Neural cell (in vitro differentiated cells): ENCODE data around the gene SYK. TPM values are rescaled to one million over a fixed set of nuclear protein-coding genes. Genes with fewer than 3 reads are reported as not detected.

Experiments
- H2AFZ ChIP-seq: fragments of 200-600, 300-800 bp; sonication (generic), shearing (Covaris generic); 2 replicates; pipeline ENCODE4 v1.6.0; 2014; ENCODE audit warnings: low read depth, mild to moderate bottlenecking, antibody characterized with exemption, low read length, moderate library complexity
- H3F3A ChIP-seq: fragments of 200-600 bp; shearing (Covaris generic); 2 replicates; pipeline ENCODE4 v1.6.1; 2016; ENCODE audit warnings: mild to moderate bottlenecking, moderate library complexity, mixed read lengths, antibody characterized with exemption, low read length; ENCODE audit not compliant: insufficient read depth, poor library complexity, severe bottlenecking
- H3K27ac ChIP-seq: fragments of 200-600, 300-800 bp; sonication (generic), shearing (Covaris generic); 2 replicates; pipeline ENCODE4 v1.5.1; 2014; ENCODE audit warnings: mild to moderate bottlenecking, low read length, moderate library complexity
- H3K27me3 ChIP-seq: fragments of 300-800, 200-600 bp; sonication (generic), shearing (Covaris generic); 2 replicates; pipeline ENCODE4 v1.6.0; 2014; ENCODE audit warnings: mild to moderate bottlenecking, low read depth, low read length, moderate library complexity; ENCODE audit not compliant: insufficient read depth
- H3K36me3 ChIP-seq: fragments of 300-800, 200-600 bp; sonication (generic), shearing (Covaris generic); 2 replicates; pipeline ENCODE4 v1.5.1; 2014; ENCODE audit warnings: mild to moderate bottlenecking, antibody characterized with exemption, low read length, moderate library complexity; ENCODE audit not compliant: insufficient read depth
- H3K4me2 ChIP-seq: fragments of 300-800, 200-600 bp; sonication (generic), shearing (Covaris generic); 2 replicates; pipeline ENCODE4 v1.6.0; 2014; ENCODE audit warnings: mild to moderate bottlenecking, low read length
- H3K4me3 ChIP-seq: fragments of 300-800, 200-600 bp; sonication (generic), shearing (Covaris generic); 2 replicates; pipeline ENCODE4 v1.5.1; 2014; ENCODE audit warnings: mild to moderate bottlenecking, low read length, moderate library complexity
- H3K79me2 ChIP-seq: fragments of 200-600 bp; shearing (Covaris generic); replicated peaks from 2 replicates; pipeline ENCODE4 v1.6.0; 2014; ENCODE audit warnings: mild to moderate bottlenecking, low read length, moderate library complexity; ENCODE audit not compliant: insufficient read depth
- H3K9ac ChIP-seq: fragments of 300-800, 200-600 bp; sonication (generic), shearing (Covaris generic); 2 replicates; pipeline ENCODE4 v1.6.1; 2016; ENCODE audit warnings: mild to moderate bottlenecking, low read length, mixed read lengths
- H3K9me2 ChIP-seq: fragments of 200-600 bp; shearing (Covaris generic); 2 replicates; pipeline ENCODE4 v1.6.1; 2016; ENCODE audit warnings: mild to moderate bottlenecking, low read length, mixed read lengths; ENCODE audit not compliant: insufficient read depth
- H3K9me3 ChIP-seq: fragments of 200-600, 300-800 bp; sonication (generic), shearing (Covaris generic); 2 replicates; pipeline ENCODE4 v1.6.1; 2016; ENCODE audit warnings: mild to moderate bottlenecking, mixed run types, low read length, moderate library complexity, mixed read lengths
- H4K20me1 ChIP-seq: fragments of 200-600 bp; shearing (Covaris generic); 2 replicates; pipeline ENCODE4 v1.6.1; 2016; ENCODE audit warnings: mild to moderate bottlenecking, mixed run types; ENCODE audit not compliant: insufficient read depth
- CTCF ChIP-seq: fragments of 450-650 bp; IDR thresholded peaks from 2 replicates; pipeline ENCODE4 v1.5.1; 2014; ENCODE audit warnings: antibody characterized with exemption, mild to moderate bottlenecking, moderate library complexity; ENCODE audit not compliant: poor library complexity, severe bottlenecking
- EP300 ChIP-seq: fragments of 450-650 bp; conservative IDR thresholded peaks from 2 replicates; pipeline ENCODE4 v1.6.1; 2014; ENCODE audit warnings: antibody characterized with exemption, mild to moderate bottlenecking, moderate library complexity; ENCODE audit not compliant: poor library complexity, severe bottlenecking
- EZH2 ChIP-seq: fragments of 200-600, 300-800 bp; shearing (Covaris generic), sonication (generic); IDR thresholded peaks from 2 replicates; pipeline ENCODE4 v1.6.1; 2014; ENCODE audit warnings: antibody characterized with exemption, low read length, borderline replicate concordance, mild to moderate bottlenecking; ENCODE audit not compliant: insufficient read depth, poor library complexity, severe bottlenecking
- MXI1 ChIP-seq: fragments of 450-650 bp; conservative IDR thresholded peaks from 2 replicates; pipeline ENCODE4 v1.6.1; 2014; ENCODE audit warnings: antibody characterized with exemption, mild to moderate bottlenecking; ENCODE audit not compliant: poor library complexity, severe bottlenecking
- POLR2AphosphoS5 ChIP-seq: IDR thresholded peaks from 2 replicates; pipeline ENCODE4 v1.6.1; 2012
- RAD21 ChIP-seq: fragments of 450-650 bp; conservative IDR thresholded peaks from 2 replicates; pipeline ENCODE4 v1.6.1; 2014; ENCODE audit warnings: antibody characterized with exemption, mild to moderate bottlenecking, moderate library complexity
- REST ChIP-seq: IDR thresholded peaks from 2 replicates; pipeline ENCODE4 v1.6.1; 2012; ENCODE audit warnings: borderline replicate concordance
- SMC3 ChIP-seq: fragments of 450-650 bp; conservative IDR thresholded peaks from 2 replicates; pipeline ENCODE4 v1.6.1; 2014; ENCODE audit warnings: antibody characterized with exemption, mild to moderate bottlenecking, moderate library complexity; ENCODE audit not compliant: poor library complexity
- TAF1 ChIP-seq: IDR thresholded peaks from 2 replicates; pipeline ENCODE4 v1.6.1; 2012; ENCODE audit warnings: low read depth
- polyA plus RNA-seq: library from polyadenylated mRNA; depleted of rRNA; stranded (reverse); fragments of >200 nt; gene quantifications from 2 replicates; pipeline ENCODE4 v1.2.3, GENCODE V29; 2014

SYK gene
- polyA plus RNA-seq, 1 donor from 2014 or later = not detected

- no peak overlapping the region for H3K27ac ChIP-seq
- H3K36me3 ChIP-seq = no peaks in the 10 kb centered on the region
- H2AFZ ChIP-seq = no peak overlapping the region
- H3K4me2 ChIP-seq = no peak overlapping the region
- no peaks in the 10 kb centered on the region for H3F3A ChIP-seq
- no peak for TF ChIP-seq EZH2
- TF ChIP-seq EP300 = no peak
- TF ChIP-seq REST = no peak
- no peak for TF ChIP-seq RAD21
- TF ChIP-seq CTCF = no peak
- no peaks in the 10 kb centered on the region for H3K27me3 ChIP-seq
- H3K4me3 ChIP-seq = no peak overlapping the region
- H4K20me1 ChIP-seq = no peaks in the 10 kb centered on the region
- H3K79me2 ChIP-seq = no peaks in the 10 kb centered on the region
- H3K9me2 ChIP-seq = no peaks in the 10 kb centered on the region
- no peak overlapping the region for H3K9ac ChIP-seq
- H3K9me3 ChIP-seq = no peaks in the 10 kb centered on the region
Measured at GRCh38 chr9:90841615-90842014, 40.0 kb downstream of the SYK start.

GRCh38 chr9:90842176-90842777 is 40.7 kb downstream of the SYK start:
- Histone ChIP-seq H3K36me3 (no peaks in the 10 kb centered on the region), H3K27me3 (no peaks in the 10 kb centered on the region), H3K4me2 (no peak overlapping the region), H3K4me3 (no peak overlapping the region), H3K9ac (no peak overlapping the region), H3K79me2 (no peaks in the 10 kb centered on the region), H2AFZ (no peak overlapping the region), H4K20me1 (no peaks in the 10 kb centered on the region), H3K9me2 (no peaks in the 10 kb centered on the region), H3K27ac (no peak overlapping the region), H3F3A (no peaks in the 10 kb centered on the region), H3K9me3 (no peaks in the 10 kb centered on the region)
- TF ChIP-seq EP300 (no peak), MXI1 (no peak), SMC3 (no peak)

GRCh38 chr9:90842996-90843395 is 41.4 kb downstream of the SYK start:
- no peak overlapping the region for H3K4me2 ChIP-seq
- no peaks in the 10 kb centered on the region for H3K9me3 ChIP-seq
- no peaks in the 10 kb centered on the region for H4K20me1 ChIP-seq
- H3F3A ChIP-seq = no peaks in the 10 kb centered on the region
- no peaks in the 10 kb centered on the region for H3K79me2 ChIP-seq
- H2AFZ ChIP-seq = no peak overlapping the region
- no peak overlapping the region for H3K4me3 ChIP-seq
- no peak overlapping the region for H3K9ac ChIP-seq
- no peaks in the 10 kb centered on the region for H3K9me2 ChIP-seq
- no peaks in the 10 kb centered on the region for H3K36me3 ChIP-seq
- no peaks in the 10 kb centered on the region for H3K27me3 ChIP-seq
- no peak overlapping the region for H3K27ac ChIP-seq
- no peak for TF ChIP-seq POLR2AphosphoS5
- no peak for TF ChIP-seq SMC3
- no peak for TF ChIP-seq EP300
- TF ChIP-seq MXI1 = no peak
- TF ChIP-seq RAD21 = no peak
- no peak for TF ChIP-seq EZH2
- TF ChIP-seq TAF1 = no peak
- no peak for TF ChIP-seq CTCF
- no peak for TF ChIP-seq REST
